Measurements from ENCODE around the gene LRMDA. TPM values are rescaled to one million over a fixed set of nuclear protein-coding genes. Genes with fewer than 3 reads are reported as not detected.

LRMDA gene
- total RNA-seq, 4 donors from 2014 or later = 0.88 to 14.1 (median 5.1) TPM; not detected in 1

- no peak overlapping the region for H3K4me3 ChIP-seq
- H3K4me1 ChIP-seq = peaks cover 0 to 8% (median 0%) of the 10 kb centered on the region in 3 donors
- H3K9me3 ChIP-seq = no peaks in the 10 kb centered on the region
- no peak overlapping the region for H3K27ac ChIP-seq
- H3K27me3 ChIP-seq = no peaks in the 10 kb centered on the region
- intact Hi-C loops (cut with DNase I) = no loop called here
- DNase-seq = no peak
- H3K36me3 ChIP-seq = no peaks in the 10 kb centered on the region
- no peak for TF ChIP-seq CTCF (IDR thresholded peaks at IDR 0.05)
- no peak for TF ChIP-seq POLR2A (IDR thresholded peaks at IDR 0.05)
Measured at GRCh38 chr10:76394707-76395042, 963.3 kb downstream of the LRMDA start.

- Histone ChIP-seq H3K27ac (no peak overlapping the region), H3K4me3 (no peak overlapping the region), H3K36me3 (no peaks in the 10 kb centered on the region), H3K27me3 (no peaks in the 10 kb centered on the region), H3K9me3 (no peaks in the 10 kb centered on the region), H3K4me1 (peaks cover 0 to 8% (median 0%) of the 10 kb centered on the region in 3 donors)
- WGBS, 2 donors = 75 to 77% methylated on average over 1 of the region's 1 CpG
- DNase-seq = no peak
- TF ChIP-seq POLR2A (IDR thresholded peaks at IDR 0.05) (no peak), CTCF (IDR thresholded peaks at IDR 0.05) (no peak)
- intact Hi-C loops (cut with DNase I) = no loop called here
Measured at GRCh38 chr10:76395251-76395650, 963.8 kb downstream of the LRMDA start.

GRCh38 chr10:76396134-76396533, 964.7 kb downstream of the LRMDA start:
- H3K27me3 ChIP-seq = no peaks in the 10 kb centered on the region
- WGBS, 2 donors = 75 to 79% methylated on average over 6 of the region's 6 CpGs
- H3K4me3 ChIP-seq = no peak overlapping the region
- DNase-seq = no peak
- H3K9me3 ChIP-seq = no peaks in the 10 kb centered on the region
- H3K36me3 ChIP-seq = no peaks in the 10 kb centered on the region
- peak overlapping the region in 1 of 4 donors; percentile 73 for H3K27ac ChIP-seq
- intact Hi-C loops (cut with DNase I) = no loop called here
- TF ChIP-seq CTCF (IDR thresholded peaks at IDR 0.05) = no peak
- no peak for TF ChIP-seq POLR2A (IDR thresholded peaks at IDR 0.05)
- peaks cover 0 to 8% (median 0%) of the 10 kb centered on the region in 3 donors for H3K4me1 ChIP-seq

- Histone ChIP-seq H3K27me3 (no peaks in the 10 kb centered on the region), H3K9me3 (no peaks in the 10 kb centered on the region), H3K4me1 (peaks cover 0 to 8% (median 0%) of the 10 kb centered on the region in 3 donors), H3K27ac (peak overlapping the region in 3 of 4 donors; percentile 54 to 73 (median 59)), H3K36me3 (no peaks in the 10 kb centered on the region), H3K4me3 (no peak overlapping the region)
- intact Hi-C loops (cut with DNase I) = no loop called here
- TF ChIP-seq POLR2A (IDR thresholded peaks at IDR 0.05) (no peak), CTCF (IDR thresholded peaks at IDR 0.05) (no peak)
- 60 to 87% methylated on average over 10 to 11 of the region's 13 CpGs for WGBS, 2 donors
- no peak for DNase-seq
Measured at GRCh38 chr10:76397181-76398042, 966.0 kb downstream of the LRMDA start.

GRCh38 chr10:76398043-76398710, 966.8 kb downstream of the LRMDA start:
- no peak for DNase-seq
- H3K27me3 ChIP-seq = no peaks in the 10 kb centered on the region
- H3K9me3 ChIP-seq = no peaks in the 10 kb centered on the region
- WGBS, 2 donors = 42 to 48% methylated on average over 6 of the region's 6 CpGs
- H3K4me3 ChIP-seq = no peak overlapping the region
- H3K4me1 ChIP-seq = peaks cover 0 to 8% (median 0%) of the 10 kb centered on the region in 3 donors
- H3K36me3 ChIP-seq = no peaks in the 10 kb centered on the region
- H3K27ac ChIP-seq = peak overlapping the region in 3 of 4 donors; percentile 54 to 73 (median 59)
- intact Hi-C loops (cut with DNase I) = no loop called here
- TF ChIP-seq POLR2A (IDR thresholded peaks at IDR 0.05) (no peak), CTCF (IDR thresholded peaks at IDR 0.05) (no peak)
